OCI-LY7 (cell line): ENCODE measurements around the gene EP300. TPM values are rescaled to one million over a fixed set of nuclear protein-coding genes. Genes with fewer than 3 reads are reported as not detected.

ENCODE experiments used
- BruUV-seq: library from RNA; stranded (reverse); fragments of 400-500 nt; replicated peaks from 2 replicates; lab custom pipeline; 2021; lab: Mats Ljungman, UMichigan
- CTCF ChIA-PET: fragments of 300-600 bp; sonication (Branson Sonifier 250); formaldehyde crosslinking; loops from one replicate; lab custom pipeline; 2022; ENCODE audit warnings: antibody characterized with exemption; ENCODE audit not compliant: unreplicated experiment; lab: Charles Lee
- POLR2A ChIA-PET: fragments of 300-600 bp; sonication (Branson Sonifier 250); formaldehyde crosslinking; loops from one replicate; lab custom pipeline; 2022; ENCODE audit warnings: antibody characterized with exemption; lab: Charles Lee
- DNase-seq: peaks from one replicate; pipeline ENCODE4 v3.0.0-alpha.2; 2015; ENCODE audit warnings: low spot score
- H2AFZ ChIP-seq: fragments of 200-600 bp; sonication (generic), shearing (Covaris generic); 2 replicates; pipeline ENCODE4 v1.6.1; 2014; ENCODE audit warnings: mild to moderate bottlenecking, antibody characterized with exemption, low read length, moderate library complexity
- H3K27ac ChIP-seq: fragments of 200-600 bp; sonication (generic); 2 replicates; pipeline ENCODE4 v1.5.1; 2014; ENCODE audit warnings: mixed run types, low read depth, mild to moderate bottlenecking, moderate library complexity, low read length, inconsistent platforms; ENCODE audit not compliant: poor library complexity, severe bottlenecking
- H3K36me3 ChIP-seq: fragments of 200-600 bp; sonication (generic); 2 replicates; pipeline ENCODE4 v1.6.1; 2014; ENCODE audit warnings: mild to moderate bottlenecking, antibody characterized with exemption, low read length, moderate library complexity, mixed read lengths; ENCODE audit not compliant: insufficient read depth
- H3K4me1 ChIP-seq: fragments of 200-600 bp; sonication (generic); 2 replicates; pipeline ENCODE4 v1.5.1; 2014; ENCODE audit warnings: mild to moderate bottlenecking, low read length; ENCODE audit not compliant: insufficient read depth, poor library complexity, severe bottlenecking
- H3K4me2 ChIP-seq: fragments of 200-600 bp; sonication (generic); 2 replicates; pipeline ENCODE4 v1.6.1; 2014; ENCODE audit warnings: mild to moderate bottlenecking, low read length
- H3K4me3 ChIP-seq: fragments of 200-600 bp; sonication (generic); 2 replicates; pipeline ENCODE4 v1.5.1; 2014; ENCODE audit warnings: mild to moderate bottlenecking, low read depth, low read length; ENCODE audit not compliant: poor library complexity, severe bottlenecking
- H3K79me2 ChIP-seq: fragments of 200-600 bp; sonication (generic); 2 replicates; pipeline ENCODE4 v1.6.1; 2016; ENCODE audit warnings: low read depth, mild to moderate bottlenecking, low read length, moderate library complexity, mixed read lengths; ENCODE audit not compliant: insufficient read depth
- H3K9me2 ChIP-seq: fragments of 200-600 bp; sonication (generic); 2 replicates; pipeline ENCODE4 v1.6.1; 2016; ENCODE audit warnings: mild to moderate bottlenecking, low read length, mixed read lengths; ENCODE audit not compliant: insufficient read depth
- H3K9me3 ChIP-seq: fragments of 200-600 bp; sonication (generic); 2 replicates; pipeline ENCODE4 v1.6.1; 2014; ENCODE audit warnings: mild to moderate bottlenecking, mixed run types, low read length, mixed read lengths
- H4K20me1 ChIP-seq: fragments of 200-600 bp; sonication (generic); 2 replicates; pipeline ENCODE4 v1.6.1; 2014; ENCODE audit warnings: mild to moderate bottlenecking, antibody characterized with exemption, low read length, moderate library complexity, mixed read lengths; ENCODE audit not compliant: insufficient read depth
- EZH2phosphoT487 ChIP-seq: fragments of 200-600 bp; sonication (generic); IDR thresholded peaks from 2 replicates; pipeline ENCODE4 v1.6.1; 2018; ENCODE audit warnings: low read depth, borderline replicate concordance, mild to moderate bottlenecking, mixed run types, antibody characterized with exemption, low read length, moderate library complexity, mixed read lengths
- intact Hi-C: fragments of 100-400 bp; cut with micrococcal nuclease; formaldehyde crosslinking; loops from one replicate; pipeline ENCODE4 v1.10.0; 2022; ENCODE audit not compliant: unreplicated experiment
- total RNA-seq, 2 experiments: library from RNA; depleted of rRNA in 1 of 2; stranded (reverse); fragments of >200 nt in 1 of 2; shearing (Covaris generic) in 1 of 2; gene quantifications; 2 replicates each; pipeline ENCODE4 v1.2.3, GENCODE V29; 2014 to 2022
- TF ChIP-seq, protein P1 (sequence below): fragments of 200-600 bp; sonication (generic); conservative IDR thresholded peaks from 2 replicates; pipeline ENCODE4 v1.5.1; 2014; ENCODE audit warnings: mild to moderate bottlenecking, antibody characterized with exemption, low read length, moderate library complexity, mixed read lengths

The EP300 gene
- total RNA-seq, 2 experiments from 2014 or later = 46.2 to 108 TPM

GRCh38 chr22:41169157-41169556 lies 76.8 kb downstream of the EP300 start:
- BruUV-seq = no TSS peak

DNA sequence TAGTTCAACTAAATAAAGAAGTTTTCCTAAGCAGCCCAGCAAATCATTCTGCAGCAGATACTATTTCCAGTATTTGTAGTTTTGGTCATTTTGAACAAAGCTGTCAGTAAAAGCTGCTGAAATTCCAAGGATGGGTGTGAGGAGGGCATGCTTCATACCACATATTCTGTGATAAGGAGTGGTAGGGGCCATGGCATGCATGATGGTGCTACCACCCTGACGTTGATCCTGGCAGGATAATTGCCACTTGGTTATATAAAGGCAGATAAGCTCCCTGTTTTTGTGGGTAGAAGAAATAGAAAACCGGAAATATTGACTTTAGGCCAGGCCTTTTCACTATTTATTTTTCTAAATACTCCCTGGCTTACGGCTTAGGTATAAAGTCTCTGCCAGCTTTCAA lies 79.6 kb downstream of the EP300 start:
- peaks cover 96% of the 10 kb centered on the region for H3K36me3 ChIP-seq
- H3K4me3 ChIP-seq = no peak overlapping the region
- CTCF ChIA-PET = no interaction called here
- H3K9me2 ChIP-seq = no peaks in the 10 kb centered on the region
- no peak for TF ChIP-seq EZH2phosphoT487
- TF ChIP-seq, protein P1, sequence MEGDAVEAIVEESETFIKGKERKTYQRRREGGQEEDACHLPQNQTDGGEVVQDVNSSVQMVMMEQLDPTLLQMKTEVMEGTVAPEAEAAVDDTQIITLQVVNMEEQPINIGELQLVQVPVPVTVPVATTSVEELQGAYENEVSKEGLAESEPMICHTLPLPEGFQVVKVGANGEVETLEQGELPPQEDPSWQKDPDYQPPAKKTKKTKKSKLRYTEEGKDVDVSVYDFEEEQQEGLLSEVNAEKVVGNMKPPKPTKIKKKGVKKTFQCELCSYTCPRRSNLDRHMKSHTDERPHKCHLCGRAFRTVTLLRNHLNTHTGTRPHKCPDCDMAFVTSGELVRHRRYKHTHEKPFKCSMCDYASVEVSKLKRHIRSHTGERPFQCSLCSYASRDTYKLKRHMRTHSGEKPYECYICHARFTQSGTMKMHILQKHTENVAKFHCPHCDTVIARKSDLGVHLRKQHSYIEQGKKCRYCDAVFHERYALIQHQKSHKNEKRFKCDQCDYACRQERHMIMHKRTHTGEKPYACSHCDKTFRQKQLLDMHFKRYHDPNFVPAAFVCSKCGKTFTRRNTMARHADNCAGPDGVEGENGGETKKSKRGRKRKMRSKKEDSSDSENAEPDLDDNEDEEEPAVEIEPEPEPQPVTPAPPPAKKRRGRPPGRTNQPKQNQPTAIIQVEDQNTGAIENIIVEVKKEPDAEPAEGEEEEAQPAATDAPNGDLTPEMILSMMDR = no peak
- no peak for DNase-seq
- no peak overlapping the region for H3K27ac ChIP-seq
- H3K4me2 ChIP-seq = no peak overlapping the region
- H2AFZ ChIP-seq = no peak overlapping the region
- intact Hi-C loops = no loop called here
- POLR2A ChIA-PET = interaction anchor here (0.6 kb wide), 2 partner anchors 17 to 85 kb away, joined by 3 to 7 read pairs; no protein-coding TSS in a partner anchor
- H3K9me3 ChIP-seq = no peaks in the 10 kb centered on the region
- no peaks in the 10 kb centered on the region for H3K79me2 ChIP-seq
- H4K20me1 ChIP-seq = peaks cover 3% of the 10 kb centered on the region; the same call in 1 of the 2 replicates
- BruUV-seq = no TSS peak
- peaks cover 5% of the 10 kb centered on the region for H3K4me1 ChIP-seq

More at GRCh38 chr22:41169157-41169556, 76.8 kb downstream of the EP300 start:
- H3K4me3 ChIP-seq = no peak overlapping the region
- peaks cover 3% of the 10 kb centered on the region; the same call in 1 of the 2 replicates for H4K20me1 ChIP-seq
- H3K36me3 ChIP-seq = peaks cover 95% of the 10 kb centered on the region
- H3K27ac ChIP-seq = no peak overlapping the region
- intact Hi-C loops = no loop called here
- no peaks in the 10 kb centered on the region for H3K9me2 ChIP-seq
- no peak for TF ChIP-seq EZH2phosphoT487
- TF ChIP-seq, protein P1 = no peak
- H3K4me2 ChIP-seq = no peak overlapping the region
- H2AFZ ChIP-seq = no peak overlapping the region
- ChIA-PET CTCF (no interaction called here), POLR2A (no interaction called here)
- no peaks in the 10 kb centered on the region for H3K79me2 ChIP-seq
- H3K4me1 ChIP-seq = no peaks in the 10 kb centered on the region
- no peak for DNase-seq
- no peaks in the 10 kb centered on the region for H3K9me3 ChIP-seq

GRCh38 chr22:41175546-41175945 lies 83.2 kb downstream of the EP300 start:
- Histone ChIP-seq H3K27ac (no peak overlapping the region), H3K9me3 (no peaks in the 10 kb centered on the region), H3K79me2 (no peaks in the 10 kb centered on the region), H3K4me1 (peaks cover 5% of the 10 kb centered on the region), H3K4me2 (no peak overlapping the region), H3K9me2 (no peaks in the 10 kb centered on the region), H3K36me3 (peaks cover 98% of the 10 kb centered on the region), H4K20me1 (no peaks in the 10 kb centered on the region), H3K4me3 (no peak overlapping the region), H2AFZ (no peak overlapping the region)
- CTCF ChIA-PET = no interaction called here
- intact Hi-C loops = no loop called here
- TF ChIP-seq EZH2phosphoT487 = no peak
- TF ChIP-seq, protein P1 = no peak
- POLR2A ChIA-PET = no interaction called here
- BruUV-seq = no TSS peak
- no peak for DNase-seq
